ENCODE results near the gene TF. TPM values are rescaled to one million over a fixed set of nuclear protein-coding genes. Genes with fewer than 3 reads are reported as not detected.

The TF gene
- total RNA-seq, 1 experiment from 2014 or later: 0.09 TPM

- Mint-ChIP-seq H3K27ac (no peak overlapping the region), H3K36me3 (ENCODE audit: insufficient read depth in 1 of 3, low read depth in 3 of 3) (peaks cover 4 to 13% (median 7%) of the 10 kb centered on the region in 3 experiments), H3K9me3 (peaks cover 50 to 59% of the 10 kb centered on the region in 2 experiments), H3K4me3 (no peak overlapping the region), H3K27me3 (ENCODE audit: low read depth) (peaks cover 29% of the 10 kb centered on the region), H3K4me1 (no peaks in the 10 kb centered on the region)
- Histone ChIP-seq H2BK15ac (ENCODE audit: low read depth, low read length) (no peak overlapping the region), H3K4ac (ENCODE audit: low read depth, low read length) (no peak overlapping the region), H3K14ac (ENCODE audit: insufficient read depth, low read length) (no peak overlapping the region), H2AFZ (ENCODE audit: low read length) (no peak overlapping the region), H3K18ac (ENCODE audit: insufficient read length, low read depth, low read length) (no peak overlapping the region), H2BK5ac (ENCODE audit: insufficient read length, low read length) (no peak overlapping the region), H4K8ac (replicated peaks; ENCODE audit: insufficient read length, low read depth, low read length) (no peak overlapping the region), H3K9me3 (ENCODE audit: control insufficient read depth, low read depth, low read length) (peaks cover 22% of the 10 kb centered on the region), H3K23ac (ENCODE audit: insufficient read length, low read depth, low read length) (no peak overlapping the region), H2BK12ac (ENCODE audit: insufficient read length, low read depth, low read length) (no peak overlapping the region), H3K27ac (ENCODE audit: insufficient read length, low read depth, low read length) (no peak overlapping the region), H3K4me2 (ENCODE audit: insufficient read depth, insufficient read length, low read length) (no peak overlapping the region), H3K79me2 (ENCODE audit: insufficient read depth, low read length) (no peaks in the 10 kb centered on the region), H2BK20ac (ENCODE audit: low read depth, low read length, poor library complexity, severe bottlenecking) (no peak overlapping the region), H2BK120ac (ENCODE audit: low read depth, low read length, poor library complexity, severe bottlenecking) (no peak overlapping the region), H3T11ph (ENCODE audit: low read length) (no peak overlapping the region), H3K4me1 (ENCODE audit: insufficient read depth, low read length) (no peaks in the 10 kb centered on the region), H3K27me3 (ENCODE audit: insufficient read depth, low read length) (no peaks in the 10 kb centered on the region), H4K20me1 (ENCODE audit: control insufficient read depth, insufficient read depth, insufficient read length) (no peaks in the 10 kb centered on the region), H3K9ac (ENCODE audit: extremely low read depth, insufficient read length, low read length) (no peak overlapping the region), H3K79me1 (ENCODE audit: insufficient read depth, low read depth, low read length, poor library complexity, severe bottlenecking) (no peaks in the 10 kb centered on the region), H2AK5ac (ENCODE audit: insufficient read length, low read length) (no peak overlapping the region), H3K23me2 (ENCODE audit: insufficient read length, low read depth, low read length, poor library complexity, severe bottlenecking) (no peaks in the 10 kb centered on the region), H4K91ac (ENCODE audit: insufficient read length, low read depth, low read length) (no peak overlapping the region), H3K56ac (ENCODE audit: insufficient read length, low read depth, low read length) (no peak overlapping the region), H4K5ac (ENCODE audit: insufficient read length, low read depth, low read length) (no peak overlapping the region)
- TF ChIP-seq CTCF (conservative IDR thresholded peaks at IDR 0.05): no peak
- no peak for DNase-seq
- no CpG with 5 or more reads among the region's 4 CpGs for WGBS (ENCODE audit: extremely low coverage, insufficient read length, low lambda C conversion rate)
Observed at GRCh38 chr3:133733226-133733625, 13.0 kb upstream of the TF start.

Measured in H9 (cell line).